Renal cortical epithelial cell (primary cell): ENCODE results near the gene SFMBT1. TPM values are rescaled to one million over a fixed set of nuclear protein-coding genes. Genes with fewer than 3 reads are reported as not detected.

ENCODE experiments used
- DNase-seq: peaks from one replicate; pipeline ENCODE4 v3.0.0-alpha.2; 2011; ENCODE audit warnings: low read depth
- total RNA-seq: library from RNA; depleted of rRNA; stranded (reverse); fragments of >200 nt; gene quantifications from 2 replicates; pipeline ENCODE4 v1.2.3, GENCODE V29; 2014

The SFMBT1 gene
- total RNA-seq, 1 donor from 2014 or later: 6.0 TPM

DNA sequence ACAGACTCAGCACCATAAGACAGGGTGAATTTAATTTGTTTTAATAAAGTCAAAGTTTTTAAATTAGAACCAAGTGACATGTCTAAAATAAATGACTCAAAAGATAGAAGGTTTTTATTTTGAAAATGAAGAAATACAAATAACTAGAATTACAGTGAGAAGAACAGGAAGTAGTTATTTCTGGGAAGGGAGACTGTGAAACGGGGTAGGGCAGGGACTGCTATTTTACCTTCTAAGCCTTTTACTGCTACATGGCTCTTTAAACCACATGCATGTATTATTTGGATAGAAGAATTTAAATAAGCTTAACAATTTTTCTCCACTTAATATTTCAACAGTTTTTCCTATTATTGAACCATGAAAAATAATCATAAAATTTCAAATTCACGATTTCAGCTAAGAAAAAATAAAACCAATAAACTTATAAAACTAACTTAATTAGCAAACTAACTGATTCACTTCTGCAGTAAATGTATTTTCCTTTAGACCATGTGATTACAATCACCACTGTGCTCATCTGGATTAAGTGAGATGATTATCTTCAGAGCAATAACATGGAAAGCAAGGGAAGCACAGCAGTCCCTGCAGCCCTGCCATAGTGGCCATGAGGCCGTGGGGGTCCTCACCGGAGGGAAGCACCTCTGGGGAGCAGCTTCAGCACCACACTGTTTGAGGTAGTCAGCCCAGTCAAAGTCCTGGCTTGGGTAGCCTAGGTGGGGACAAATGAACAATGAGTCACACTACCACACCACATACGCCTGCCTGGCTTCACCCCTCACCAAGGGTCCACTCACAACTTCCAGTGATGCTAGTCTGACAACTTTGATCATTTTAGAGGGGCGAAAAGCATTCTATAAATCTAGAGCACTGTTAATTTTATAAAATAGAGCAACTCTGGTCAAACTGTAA, 120.2 kb downstream of the SFMBT1 start:
- no peak for DNase-seq

- no peak for DNase-seq
These were observed 121.9 kb downstream of the SFMBT1 start for GRCh38 chr3:52923963-52924362.

DNA sequence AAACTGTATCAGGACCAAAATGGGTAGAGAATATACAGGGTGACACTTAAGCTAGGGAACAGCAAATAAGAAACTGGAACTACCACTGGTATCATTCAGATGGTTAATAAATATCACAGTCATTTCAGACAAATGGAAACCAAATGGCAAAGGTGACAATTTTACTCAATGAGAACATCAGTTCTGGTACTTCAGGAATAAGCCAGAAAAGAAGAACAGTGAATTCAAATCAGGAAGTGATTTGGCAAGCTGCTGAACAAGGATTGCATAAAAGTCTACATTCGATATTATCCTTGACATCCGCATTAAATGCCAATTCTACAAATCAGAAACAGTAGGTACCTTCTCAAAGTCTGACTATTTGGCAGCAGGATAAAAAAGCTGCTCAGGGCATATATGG, 125.0 kb downstream of the SFMBT1 start:
- no peak for DNase-seq

DNA sequence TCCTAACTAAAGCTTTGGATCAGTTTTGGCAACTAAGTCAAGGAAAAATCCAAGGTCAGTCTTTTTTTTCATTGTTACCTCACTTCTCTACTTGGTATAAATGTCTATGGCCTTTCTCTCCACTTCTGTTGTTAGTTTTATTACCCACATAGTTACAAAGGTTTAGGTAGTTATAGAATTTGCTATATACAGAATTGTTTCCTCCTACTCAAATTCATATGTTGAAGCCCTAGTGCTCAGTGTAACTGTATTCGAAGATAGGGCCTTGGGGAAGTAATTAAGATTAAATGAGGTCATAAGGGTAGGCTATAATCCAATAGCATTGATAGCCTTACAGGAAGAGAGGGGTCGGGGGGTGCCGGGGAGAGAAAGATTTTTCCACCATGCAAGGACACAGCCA, 128.8 kb downstream of the SFMBT1 start:
- DNase-seq: no peak

GRCh38 chr3:52915294-52915693, 130.6 kb downstream of the SFMBT1 start:
- no peak for DNase-seq

DNA sequence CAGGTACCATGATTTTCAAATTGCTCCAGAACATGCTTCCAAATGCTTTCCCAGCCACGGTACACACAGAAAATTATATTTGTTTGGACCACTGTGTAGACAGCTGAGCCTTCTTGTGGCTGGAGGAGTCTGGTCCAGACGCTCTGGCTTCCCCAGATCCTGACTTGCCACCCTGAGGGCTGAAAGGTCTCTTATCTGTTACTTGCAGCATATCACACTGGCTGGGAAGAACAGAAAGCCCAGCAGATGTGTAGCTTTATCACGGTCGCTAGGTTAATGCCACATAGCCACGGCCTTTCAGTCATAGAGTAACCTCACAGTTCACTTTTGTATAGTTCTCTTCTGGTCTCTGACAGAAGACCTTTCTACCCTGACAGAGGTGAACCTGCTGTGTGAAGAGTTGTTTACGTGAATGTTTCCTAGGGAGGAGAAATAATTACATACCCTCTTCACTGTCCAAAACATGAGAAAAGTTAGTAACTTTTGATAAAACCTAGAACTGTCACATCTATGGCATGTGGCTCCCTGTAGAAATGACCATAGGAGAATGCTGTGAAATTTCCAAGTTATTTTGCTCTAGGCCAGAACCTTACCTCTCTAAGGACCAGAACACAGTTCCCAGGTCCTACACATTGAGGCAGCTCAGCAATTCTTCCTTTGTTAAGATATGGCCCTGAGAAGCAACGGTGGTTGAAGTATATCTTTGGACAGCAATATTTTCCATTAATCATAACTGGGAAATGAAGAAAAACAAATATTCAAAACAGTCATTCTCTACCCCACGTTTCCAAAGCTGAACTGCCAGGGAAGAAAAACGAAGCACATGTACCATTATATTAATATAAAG, 132.8 kb downstream of the SFMBT1 start:
- no peak for DNase-seq

DNA sequence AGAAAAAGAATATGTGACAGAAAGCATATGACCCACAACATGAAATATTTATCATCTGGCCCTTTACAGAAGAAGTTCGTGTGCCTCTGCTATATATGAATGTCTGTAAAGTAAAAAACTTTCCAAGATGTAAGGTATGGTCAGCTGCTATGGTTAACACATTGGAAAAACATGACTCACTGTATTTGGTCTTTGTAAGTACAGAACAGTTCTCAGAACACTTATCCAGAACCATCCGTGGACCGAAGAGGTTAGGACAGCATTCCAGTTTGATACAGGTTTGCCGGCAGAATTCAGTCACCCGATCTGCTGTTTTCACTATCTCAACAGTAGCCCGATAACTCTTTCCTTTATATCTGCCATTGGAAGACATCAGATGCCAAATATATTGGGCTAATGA, 135.1 kb downstream of the SFMBT1 start:
- no peak for DNase-seq

DNA sequence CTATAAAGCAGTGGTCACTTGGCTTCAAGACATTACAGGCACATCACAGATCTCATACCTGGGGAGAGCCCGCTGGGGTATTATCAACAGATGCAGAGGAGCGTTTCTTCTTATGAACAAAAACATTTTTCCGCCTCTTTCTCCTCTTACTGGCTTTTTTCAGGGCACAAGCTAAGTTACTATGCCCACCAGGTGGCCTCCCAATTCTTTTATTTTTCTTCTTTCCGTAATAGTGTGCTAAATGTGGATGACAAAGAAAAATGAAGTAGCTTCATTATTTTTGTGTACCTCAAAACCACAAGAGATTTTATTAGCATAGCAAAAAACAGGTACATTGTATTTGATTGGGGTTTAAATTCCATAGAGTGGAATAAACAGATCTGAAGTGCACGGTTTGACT, 138.4 kb downstream of the SFMBT1 start:
- no peak for DNase-seq

- DNase-seq: no peak
These were observed 141.3 kb downstream of the SFMBT1 start for GRCh38 chr3:52904552-52904951.

DNA sequence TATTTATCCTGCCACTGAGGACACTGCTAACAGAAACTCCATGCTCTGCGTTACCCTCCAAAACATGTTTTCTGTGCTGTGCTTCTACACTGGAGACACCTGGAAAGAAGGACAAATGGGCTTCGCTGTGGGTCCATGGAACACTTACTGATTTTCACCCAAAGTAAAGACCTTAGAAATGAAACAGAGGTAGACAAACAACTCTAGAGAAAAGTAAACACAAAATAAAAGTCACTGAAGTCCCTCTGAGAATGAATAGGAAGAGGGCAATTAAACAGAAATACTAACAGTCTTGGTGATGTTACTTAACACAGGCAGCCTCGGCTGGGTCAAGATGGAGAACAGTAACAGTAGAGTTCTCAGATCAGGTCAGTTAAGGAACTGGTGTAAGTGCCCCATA, 141.9 kb downstream of the SFMBT1 start:
- no peak for DNase-seq

- peak; percentile 51 for DNase-seq
These were observed 148.4 kb downstream of the SFMBT1 start, which contains the start of gene STIMATE for GRCh38 chr3:52897130-52898122. Gene STIMATE, minus strand, starts transcription at chr3:52897548. Its CDS starts 98 bp downstream, at chr3:52897450.

DNA sequence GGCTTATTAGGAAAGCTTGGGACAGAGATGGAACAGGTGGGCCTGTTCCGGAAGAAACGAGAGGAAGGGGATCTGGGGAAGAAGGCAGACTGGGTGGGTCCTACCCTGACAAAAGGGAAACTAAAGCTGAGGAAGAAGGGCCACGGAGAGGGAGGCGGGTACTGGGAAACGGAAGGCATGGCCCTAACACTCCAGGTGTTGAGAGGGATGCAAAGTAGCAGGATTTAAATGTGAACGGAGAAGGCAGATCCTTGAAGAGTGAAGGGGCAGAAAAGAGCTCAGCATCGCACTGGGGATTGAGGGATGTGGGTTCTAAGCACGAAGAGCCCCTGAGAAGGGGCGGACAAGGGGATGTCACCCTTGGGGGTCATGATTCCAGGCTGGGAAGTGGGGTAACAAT, 149.3 kb downstream of the SFMBT1 start:
- DNase-seq: no peak

DNA sequence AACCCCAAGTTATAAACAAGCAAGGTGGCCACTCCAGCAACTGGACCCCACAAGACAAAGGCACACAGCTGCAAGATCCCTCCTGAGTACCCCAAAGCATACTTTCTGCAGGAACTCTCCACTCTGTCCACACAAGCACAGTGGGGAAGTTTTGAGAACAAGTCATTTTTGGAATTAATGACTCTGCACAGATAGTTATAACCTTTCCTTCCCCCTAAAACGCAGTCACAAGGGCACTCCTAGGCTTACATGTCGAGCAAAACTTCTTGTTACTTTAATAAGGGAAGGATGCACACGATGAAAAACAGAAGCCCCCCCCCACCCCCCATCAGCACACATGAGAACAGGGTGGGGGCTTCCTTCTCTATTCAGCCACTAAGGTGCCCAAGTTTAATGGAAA, 149.7 kb downstream of the SFMBT1 start:
- no peak for DNase-seq

DNA sequence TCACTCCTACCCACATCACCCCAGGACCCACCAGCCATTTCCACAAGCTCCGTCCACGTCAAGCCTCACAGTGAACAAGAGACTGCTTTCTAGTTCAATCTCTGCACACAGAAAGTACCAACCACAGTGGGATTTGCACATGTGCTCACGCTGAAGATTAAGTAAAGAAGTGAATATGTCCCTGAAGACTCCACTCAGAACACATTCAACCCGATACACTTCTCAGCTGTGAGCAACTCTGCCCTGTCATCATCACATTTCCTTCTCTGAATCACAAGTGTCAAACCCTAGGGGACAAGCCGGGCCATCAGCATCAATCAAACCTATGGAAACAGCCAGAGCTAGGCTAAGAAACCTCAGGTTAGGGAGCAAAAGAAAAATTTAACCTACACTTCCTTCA, 150.5 kb downstream of the SFMBT1 start:
- DNase-seq: no peak

DNA sequence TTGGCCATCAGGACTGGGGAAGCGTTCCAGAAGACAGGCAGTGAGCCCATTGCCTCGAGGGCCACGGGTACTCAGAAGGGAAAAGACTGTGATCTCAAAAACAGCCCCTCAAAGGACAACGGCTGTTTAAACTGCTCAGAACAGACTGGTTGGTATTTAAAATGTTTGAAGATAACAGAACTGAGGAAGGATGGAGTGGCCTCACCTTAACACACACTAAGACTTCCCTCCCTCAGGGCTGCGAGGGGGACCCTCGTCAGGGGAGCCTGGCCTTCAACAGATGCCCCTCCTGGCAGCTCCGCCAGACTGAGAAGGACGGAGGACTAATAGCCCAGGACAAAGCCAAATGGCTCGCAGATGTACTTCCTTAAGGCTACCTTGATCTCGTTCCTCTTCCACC, 151.1 kb downstream of the SFMBT1 start:
- no peak for DNase-seq

GRCh38 chr3:52893723-52894122, 152.2 kb downstream of the SFMBT1 start:
- no peak for DNase-seq

- DNase-seq: no peak
These were observed 153.1 kb downstream of the SFMBT1 start for GRCh38 chr3:52892625-52893311.

GRCh38 chr3:52892290-52892624, 153.6 kb downstream of the SFMBT1 start:
- no peak for DNase-seq

DNA sequence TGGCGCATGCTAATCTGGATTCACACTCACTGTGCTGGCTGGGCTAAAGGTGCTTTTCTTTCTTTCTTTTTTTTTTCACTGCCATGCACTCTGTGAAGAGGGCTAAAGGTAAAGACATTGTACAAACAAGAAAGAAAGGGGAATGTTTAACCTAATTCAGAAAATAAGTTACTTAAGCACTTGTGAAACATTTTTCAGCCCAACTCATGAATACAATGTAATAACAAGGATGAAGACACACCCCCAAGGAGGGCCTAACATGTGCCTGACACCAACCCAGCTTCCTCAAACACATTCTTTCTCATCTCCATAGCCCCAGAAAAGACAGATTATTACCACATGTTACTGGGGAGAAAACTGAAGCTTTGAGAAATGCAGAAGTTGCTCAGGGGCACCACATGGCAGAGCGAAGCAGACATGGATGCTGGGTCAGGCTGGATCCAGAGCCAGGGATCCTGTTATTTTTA, 154.2 kb downstream of the SFMBT1 start:
- peak; percentile 87 for DNase-seq

GRCh38 chr3:52891164-52891563, 154.7 kb downstream of the SFMBT1 start:
- DNase-seq: no peak

DNA sequence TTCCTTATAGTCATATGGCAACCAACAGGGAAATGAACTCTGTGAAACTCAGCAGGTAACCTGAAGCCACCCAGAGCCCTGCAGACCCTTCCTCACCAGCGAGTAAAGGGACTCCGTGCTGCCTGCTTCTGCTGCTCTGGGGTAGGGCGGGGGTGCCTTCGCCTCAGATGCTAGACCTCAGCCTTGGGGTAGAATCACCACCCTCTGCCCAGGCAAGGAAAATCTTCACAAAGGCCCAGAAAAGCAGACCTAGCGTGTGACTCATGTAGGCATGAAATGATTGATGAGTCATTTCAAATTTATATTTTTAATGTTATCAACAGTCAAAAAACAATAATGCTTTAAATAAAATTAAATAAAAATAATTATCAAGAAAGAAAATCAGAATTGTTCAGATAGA, 155.1 kb downstream of the SFMBT1 start:
- DNase-seq: no peak
